GM04504 (cell line): Measurements from ENCODE around the gene NXNL2.

Experiments
- DNase-seq: peaks from one replicate; pipeline ENCODE4 v3.0.0-alpha.2; 2012; ENCODE audit warnings: low read depth

NXNL2 gene

DNA sequence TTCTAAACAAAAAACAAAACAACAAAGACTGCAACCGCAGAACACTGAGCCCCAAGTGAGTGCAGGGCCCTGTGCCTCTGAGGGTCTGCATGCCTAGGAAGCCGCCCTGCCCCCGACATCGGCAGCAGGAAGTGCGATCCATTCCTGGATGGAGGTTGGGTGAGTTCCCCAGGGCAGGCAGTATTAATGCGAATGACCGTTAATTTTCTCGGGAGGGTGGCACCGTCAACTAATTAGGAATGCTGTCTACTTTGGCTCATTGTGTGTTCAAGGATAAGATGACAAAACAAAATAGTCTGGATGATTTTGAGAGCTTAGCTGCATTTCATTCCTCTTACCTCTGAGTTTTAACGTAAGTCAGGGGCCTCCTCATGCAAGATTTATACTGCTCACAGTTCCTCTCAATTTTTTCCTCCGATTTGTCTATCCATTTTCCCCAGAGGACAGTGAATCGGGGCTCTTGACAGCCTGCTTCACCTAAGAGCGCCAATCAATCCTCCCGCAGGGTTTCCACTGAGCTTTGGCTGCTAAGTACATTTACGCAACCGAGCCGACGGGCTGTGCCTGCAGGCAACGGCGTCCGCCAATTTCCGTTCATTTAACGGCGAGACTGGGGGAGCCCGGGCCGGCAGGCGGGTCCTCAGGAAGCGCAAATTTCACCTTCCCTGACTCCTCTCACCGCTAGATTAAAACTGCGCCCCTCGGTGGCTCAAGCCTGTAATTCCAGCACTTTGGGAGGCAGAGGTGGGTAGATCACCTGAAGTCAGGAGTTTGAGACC is 2.9 kb upstream of the NXNL2 start:
- DNase-seq = no peak

DNA sequence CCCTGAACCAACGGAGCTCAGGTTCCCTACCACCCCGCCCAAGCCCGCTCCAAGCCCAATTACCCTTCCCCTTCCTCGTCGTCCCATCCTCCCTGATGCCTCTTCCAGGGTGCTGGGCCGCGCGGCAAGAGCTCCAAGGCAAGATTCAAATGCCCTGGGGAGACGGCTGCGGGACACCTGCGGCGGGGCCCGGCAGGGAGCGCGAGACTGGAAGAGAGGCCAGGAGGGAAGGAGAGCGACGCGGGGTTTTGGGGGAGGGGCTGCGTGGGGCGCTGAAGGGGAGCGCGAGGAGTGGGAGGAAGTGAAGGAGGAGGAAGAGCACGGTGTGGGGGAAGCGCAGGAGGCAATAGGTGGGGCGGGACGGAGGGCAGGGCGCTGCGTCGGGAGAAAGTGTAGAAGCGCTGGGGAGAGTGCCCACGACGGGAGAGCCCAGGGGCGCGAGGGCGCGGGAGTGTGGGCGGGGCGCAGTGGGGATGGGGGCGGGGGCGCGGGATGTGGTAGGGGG is 975 bp upstream of the NXNL2 start:
- no peak for DNase-seq

DNA sequence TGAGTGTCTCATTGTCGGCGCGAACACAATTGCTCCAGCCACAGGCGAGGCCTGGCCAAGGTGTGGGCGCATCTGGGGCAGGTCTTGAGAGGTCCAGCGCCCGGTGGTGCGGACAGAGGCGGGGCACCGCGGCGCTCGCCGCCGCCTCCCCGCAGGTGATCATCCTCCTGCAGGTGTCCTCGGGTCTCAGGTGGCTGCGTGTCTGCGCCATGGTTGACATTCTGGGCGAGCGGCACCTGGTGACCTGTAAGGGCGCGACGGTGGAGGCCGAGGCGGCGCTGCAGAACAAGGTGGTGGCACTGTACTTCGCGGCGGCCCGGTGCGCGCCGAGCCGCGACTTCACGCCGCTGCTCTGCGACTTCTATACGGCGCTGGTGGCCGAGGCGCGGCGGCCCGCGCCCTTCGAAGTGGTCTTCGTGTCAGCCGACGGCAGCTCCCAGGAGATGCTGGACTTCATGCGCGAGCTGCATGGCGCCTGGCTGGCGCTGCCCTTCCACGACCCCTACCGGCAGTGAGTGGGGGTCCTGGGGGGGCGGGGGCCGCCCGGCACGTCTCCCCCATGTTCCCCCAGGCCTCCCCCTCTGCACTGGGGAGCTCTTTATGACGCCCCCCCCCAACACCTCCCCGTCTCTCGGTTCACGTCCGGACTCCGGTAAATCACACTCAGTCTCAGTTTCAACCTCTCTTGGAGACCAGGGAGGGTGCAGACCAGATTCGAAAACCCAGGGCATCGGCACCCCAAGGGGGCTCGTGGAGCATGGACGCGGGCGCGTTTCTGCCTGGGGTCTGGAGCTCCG is 446 bp downstream of the NXNL2 start:
- DNase-seq = no peak

DNA sequence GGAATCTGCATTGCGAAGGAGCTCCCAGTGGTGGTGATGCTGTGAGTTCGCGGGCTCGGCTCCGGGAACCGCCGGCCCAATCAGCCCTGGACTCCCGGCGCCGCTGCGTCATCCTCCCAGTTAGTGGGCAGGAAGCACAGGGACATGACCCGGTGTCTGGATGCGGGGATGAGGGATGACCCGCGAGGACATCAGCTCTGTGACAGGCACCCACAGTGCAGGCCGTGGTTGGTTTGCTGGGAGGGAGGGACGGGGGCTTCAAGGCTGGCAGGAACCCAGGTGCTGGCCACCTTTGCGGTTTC is 996 bp downstream of the NXNL2 start:
- DNase-seq = no peak

DNA sequence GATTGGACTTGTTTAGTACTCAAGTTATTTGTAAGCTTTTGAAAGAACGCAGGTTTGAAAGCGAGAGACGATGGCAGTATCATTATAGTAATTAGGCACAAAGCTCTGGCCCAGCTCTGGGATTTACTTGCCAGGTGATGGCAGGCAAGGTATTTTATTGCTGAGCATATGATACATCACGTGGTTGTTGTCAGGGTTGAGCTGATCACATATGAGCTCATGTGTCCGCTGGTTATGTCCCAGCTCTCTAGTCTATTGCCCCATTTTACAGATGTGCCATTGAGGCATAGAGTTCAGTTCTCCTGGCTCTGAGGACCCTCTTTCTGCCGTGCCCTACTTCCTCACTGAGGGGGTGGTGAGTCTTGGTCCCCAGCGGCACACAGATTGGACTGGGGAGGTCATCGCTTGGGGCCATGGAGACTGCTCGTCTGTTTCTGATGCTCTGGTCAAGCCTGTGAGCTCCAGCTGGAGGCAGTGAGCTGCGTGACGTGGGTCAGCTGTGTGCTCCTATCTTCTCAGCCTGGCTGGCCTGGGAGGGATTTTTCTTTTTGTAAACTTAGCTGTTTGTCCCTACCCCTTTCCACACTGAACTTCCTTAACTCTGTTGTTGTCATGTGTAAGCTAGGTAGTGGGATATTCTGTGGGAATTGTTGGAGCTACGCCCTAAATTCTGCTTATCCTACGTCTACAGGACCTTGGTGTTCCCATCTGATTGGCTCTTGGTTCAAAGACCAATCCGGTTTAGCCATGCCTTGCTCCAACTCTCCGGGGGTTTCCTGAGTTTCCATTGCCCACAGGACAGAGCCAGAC is 2.2 kb downstream of the NXNL2 start:
- no peak for DNase-seq

DNA sequence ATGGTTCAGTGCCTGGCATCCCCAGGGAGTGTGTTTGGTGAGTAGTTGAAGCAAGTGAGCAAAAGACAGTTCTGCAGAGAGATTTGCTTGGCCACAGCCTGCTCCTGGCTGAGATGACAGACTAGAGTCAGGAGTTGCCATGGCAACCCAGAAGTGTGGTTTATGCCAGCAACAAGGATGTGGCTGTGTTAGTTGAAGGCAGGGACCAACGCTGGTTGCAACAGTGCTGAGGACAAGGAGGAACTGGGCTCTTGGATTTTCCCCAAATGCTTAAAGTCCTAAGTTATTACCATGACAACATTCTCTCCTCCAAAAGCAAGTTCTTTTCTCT is 2.7 kb downstream of the NXNL2 start:
- DNase-seq = peak; percentile 87

DNA sequence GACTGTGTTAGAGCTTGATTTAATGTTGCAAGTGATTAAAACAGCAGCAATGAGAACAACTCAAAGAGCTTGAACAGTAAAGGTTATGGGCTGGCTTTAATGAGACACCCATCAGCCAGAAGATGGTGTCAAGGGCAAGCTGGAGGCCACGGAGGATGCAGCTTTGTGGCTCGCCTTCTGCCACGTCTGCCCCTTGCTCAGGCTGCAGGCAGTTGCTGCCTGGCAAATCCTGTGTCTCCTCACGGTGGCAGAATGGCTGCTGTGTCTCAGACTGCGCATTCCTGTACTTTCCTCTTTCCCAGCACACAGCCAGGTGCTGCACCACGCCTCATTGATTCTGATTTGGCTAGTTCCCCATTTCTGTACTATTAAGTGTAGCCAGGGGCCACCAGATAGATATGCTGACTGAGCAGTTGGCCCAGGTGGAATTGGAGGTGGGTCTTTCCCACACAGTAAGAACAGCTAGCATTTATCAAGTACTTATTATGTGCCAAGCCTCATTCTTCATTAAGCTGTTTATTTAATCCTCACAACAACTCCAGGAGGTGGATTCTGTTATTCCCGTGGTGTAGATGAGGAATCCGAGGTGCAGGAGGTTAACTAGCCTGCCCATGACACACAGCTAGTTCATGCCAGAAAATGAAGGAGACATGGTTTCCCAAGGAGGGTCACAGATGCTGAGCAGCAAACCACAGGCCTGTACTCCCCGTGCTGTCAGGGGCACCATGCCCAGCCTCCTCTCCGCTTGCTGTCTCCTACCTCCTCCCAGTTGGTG is 3.5 kb downstream of the NXNL2 start:
- no peak for DNase-seq

DNA sequence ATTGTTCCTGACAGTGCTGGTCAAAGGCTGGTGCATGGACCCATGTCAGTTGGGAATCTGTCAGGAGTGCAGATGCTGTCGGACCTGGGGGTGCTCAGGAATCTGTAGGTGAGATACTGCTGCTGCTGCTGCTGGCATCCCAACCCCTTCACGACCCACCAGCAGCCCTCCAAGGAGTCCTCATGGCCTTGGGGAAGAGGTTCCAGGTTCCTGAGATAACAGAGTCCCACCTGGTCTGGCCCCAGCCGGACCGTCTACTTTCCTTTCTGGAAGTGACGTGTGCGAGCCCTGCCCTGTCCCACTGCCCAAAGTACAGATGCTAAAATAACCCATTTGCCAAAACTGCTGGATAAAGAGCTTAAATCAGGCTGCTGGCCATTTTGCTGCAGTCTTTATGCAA is 4.3 kb downstream of the NXNL2 start:
- DNase-seq = no peak

DNA sequence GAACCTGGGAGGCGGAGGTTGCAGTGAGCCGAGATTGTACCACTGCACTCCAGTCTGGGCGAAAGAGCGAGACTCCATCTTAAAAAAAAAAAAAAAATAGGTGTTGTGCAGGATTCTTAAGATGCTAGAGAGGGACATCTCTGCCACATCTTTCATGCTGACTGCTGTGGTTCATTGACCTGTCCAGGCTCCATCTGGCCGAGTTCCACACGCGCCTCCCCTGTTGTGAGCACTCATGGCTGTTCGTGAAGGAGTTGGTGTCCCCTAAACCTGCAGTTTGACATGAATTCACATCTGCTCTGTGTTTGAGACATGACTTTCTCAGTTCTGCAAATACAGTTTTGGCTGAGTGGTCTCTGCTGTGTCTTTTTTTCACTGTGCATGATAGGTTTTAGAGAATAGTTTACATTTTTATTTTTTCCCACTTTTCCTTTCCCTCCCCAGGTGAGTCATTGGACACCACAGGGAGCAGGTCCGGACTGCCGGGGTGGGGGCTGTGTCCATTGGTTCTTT is 5.3 kb downstream of the NXNL2 start:
- no peak for DNase-seq

DNA sequence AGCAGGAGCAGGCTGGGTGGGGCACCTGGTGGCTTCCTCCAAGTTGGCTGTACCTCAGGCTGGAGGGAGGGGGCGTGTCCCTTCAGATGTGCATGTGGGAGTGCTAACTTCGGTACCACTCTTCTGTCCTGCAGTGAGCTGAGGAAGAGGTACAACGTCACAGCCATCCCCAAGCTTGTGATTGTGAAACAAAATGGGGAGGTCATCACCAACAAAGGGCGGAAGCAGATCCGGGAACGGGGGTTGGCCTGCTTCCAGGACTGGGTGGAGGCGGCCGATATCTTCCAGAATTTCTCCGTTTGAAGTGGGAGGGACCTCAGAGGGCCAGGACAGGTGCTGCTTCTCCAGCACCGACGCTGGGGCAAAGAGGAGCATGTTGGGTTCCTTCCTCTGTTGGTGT is 9.3 kb downstream of the NXNL2 start:
- DNase-seq = no peak

DNA sequence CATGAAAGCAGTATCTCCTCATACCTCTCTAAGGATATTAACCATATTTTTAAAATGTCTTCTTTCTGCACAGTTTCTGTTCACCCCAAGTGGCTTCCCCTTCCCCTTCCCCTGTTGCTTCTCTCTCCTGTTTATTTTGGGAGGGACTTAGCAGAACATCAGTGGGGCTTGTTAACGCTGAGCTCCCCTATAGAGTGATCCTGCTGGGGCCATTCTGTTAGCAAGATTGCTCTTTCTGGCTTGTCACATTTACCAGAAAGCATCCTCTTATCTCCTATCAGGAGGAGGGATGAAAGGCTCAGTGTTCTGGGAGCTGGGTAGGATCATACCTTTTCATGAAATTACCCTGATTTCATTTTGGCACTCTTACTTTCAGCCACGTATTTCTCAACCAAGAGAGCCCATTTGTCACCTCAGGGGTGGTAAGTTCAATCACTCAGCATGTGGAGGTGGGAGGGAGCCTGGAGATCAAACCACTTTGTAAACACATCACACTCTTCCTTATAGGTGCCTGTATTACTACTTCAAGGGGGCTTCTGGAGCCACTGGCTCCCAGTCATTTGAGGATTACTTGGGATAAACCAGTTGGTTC is 16.7 kb downstream of the NXNL2 start:
- DNase-seq = no peak

DNA sequence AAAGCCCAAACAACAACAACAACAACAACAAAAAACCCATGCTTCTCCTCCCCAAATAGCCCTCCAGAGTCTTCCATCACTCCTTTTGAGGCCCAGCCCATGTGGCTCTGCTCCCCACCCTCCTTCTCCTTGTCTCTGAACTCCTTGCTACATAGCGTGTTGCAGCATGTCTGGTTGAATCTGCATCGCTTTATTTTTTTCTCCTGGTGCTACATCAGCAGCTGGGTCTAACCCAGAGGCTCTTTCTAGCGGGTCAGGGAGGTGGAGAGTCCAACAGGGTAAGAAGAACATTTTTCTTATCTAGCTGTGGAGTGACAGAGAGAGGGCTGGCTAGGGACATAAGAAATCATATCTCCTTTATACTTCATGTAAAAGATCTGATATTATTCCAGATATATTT is 18.4 kb downstream of the NXNL2 start:
- no peak for DNase-seq

DNA sequence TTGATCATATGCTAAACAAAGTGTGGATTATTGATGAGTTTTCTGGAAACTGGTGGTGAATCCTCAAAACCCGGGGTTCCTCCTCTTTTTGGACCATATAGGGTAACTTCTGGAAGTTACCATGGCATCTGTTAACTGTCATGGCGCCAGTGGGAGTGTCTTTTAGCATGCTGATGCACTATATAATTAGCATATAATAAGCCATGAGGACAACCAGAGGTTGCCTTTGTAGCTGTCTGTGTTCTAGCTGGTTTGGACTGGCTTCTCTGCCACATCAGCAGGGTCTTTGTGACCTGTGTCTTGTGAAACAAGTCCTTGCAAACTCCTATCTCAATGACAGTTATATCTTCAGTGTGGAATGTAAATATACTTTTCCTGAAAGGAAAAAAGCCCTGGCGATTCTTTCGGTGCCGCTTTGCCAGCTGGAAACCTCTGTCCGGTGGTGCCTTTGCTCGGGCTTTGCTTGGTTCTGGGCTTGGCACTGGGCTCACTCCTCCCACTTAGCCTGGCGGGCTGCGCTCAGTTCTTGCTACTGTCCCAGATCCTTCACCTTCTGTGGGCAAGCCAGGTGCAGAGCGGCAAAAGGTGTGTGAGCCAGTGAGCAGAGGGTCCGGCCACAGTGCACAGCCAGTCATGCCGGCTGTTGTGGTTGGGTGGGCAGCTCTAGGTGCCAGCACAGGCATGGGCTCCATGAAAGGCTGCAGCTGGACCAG is 20.4 kb downstream of the NXNL2 start:
- no peak for DNase-seq

DNA sequence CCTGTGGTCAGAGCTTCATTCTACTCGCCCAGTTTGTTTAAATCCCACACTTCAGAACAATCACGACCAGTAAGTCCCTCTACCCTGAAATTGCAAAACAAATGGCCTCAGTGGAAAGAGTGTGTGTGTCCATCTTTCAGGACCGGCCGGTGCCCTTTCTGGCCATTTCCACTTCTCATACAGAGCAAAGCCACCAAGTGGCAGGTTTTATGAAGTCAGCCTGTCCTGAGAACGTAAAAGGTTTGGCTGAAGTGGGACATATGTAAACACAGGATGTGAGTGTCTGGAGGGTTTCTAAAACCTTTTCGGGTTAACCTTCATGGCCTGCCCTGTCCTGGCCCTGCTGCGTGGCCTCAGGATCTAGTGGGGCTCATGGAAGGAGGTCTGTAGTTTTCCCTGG is 24.7 kb downstream of the NXNL2 start:
- no peak for DNase-seq

DNA sequence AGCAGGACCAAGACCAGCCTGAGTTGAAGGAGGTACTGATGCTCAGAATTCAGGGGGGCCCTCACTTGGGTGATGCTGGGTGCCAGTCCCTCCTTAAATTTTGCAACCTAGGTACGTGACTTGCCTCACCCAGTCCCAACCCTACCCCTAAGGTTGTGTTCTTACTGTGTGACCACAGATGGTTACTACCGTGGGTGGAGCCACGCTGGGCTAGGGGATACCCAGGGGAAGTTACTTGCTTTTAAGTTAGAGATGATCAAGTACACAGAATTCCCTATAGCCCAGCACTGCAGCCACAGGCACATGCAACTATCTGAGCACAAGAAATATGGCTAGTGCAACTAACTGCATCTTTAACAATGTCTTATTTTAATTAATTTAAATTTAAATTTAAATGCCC is 32.9 kb downstream of the NXNL2 start:
- DNase-seq = no peak

DNA sequence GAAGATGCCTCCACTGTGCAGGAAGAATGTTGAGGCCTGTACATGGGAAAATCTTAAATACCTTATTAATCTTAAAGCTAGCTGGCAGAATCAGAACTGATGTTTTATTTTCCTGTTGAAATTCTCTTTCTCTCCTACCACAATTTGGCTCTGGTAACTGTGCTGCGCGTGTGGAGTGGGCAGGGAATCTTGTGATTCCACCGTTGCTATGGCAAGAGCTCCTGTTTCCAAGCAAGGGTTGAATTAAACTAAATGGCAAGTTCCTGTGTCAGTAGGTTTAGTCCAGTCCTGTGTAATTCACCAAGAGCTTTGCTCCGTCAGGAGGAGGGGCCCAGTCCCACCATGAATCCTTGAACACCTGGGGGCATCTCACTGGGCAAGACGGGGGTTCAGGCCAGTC is 36.4 kb downstream of the NXNL2 start:
- DNase-seq = no peak

DNA sequence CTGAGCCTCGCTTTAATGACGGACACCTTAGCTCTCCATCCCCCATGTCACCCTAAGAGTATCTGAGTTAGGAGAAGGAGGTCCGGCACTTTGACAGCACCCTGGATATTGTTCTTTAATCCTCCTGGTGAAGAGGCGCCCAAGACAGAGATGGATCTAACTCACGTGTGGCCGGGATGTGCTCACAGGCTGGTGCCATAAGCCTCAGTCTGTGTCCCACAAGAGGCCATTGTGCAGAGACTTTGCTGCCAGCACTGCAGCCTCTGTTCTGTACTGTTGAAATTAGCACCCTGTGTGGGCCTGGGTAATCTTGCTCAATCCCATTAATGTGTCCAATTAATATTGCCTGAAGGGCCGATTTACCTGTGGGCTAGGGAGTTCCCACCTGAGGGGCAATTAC is 37.7 kb downstream of the NXNL2 start:
- no peak for DNase-seq

DNA sequence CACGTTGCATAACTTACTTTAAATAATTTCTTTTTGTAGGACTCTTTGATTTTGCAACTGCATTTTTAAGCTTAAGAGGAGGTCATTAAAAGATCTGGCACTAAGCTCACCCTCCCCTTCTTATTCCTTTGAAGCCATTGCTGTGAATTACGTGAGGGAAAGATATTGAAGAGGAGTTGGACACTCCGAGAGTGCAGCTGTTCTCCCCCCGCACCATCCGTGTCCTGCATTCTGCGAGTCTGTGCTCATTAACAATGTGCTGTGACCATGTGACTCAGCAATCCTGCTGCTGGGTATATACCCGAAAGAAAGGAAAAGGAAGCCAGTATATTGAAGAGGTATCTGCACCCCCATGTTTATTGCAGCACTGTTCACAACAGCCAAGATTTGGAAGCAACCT is 40.0 kb downstream of the NXNL2 start:
- DNase-seq = peak; percentile 44

DNA sequence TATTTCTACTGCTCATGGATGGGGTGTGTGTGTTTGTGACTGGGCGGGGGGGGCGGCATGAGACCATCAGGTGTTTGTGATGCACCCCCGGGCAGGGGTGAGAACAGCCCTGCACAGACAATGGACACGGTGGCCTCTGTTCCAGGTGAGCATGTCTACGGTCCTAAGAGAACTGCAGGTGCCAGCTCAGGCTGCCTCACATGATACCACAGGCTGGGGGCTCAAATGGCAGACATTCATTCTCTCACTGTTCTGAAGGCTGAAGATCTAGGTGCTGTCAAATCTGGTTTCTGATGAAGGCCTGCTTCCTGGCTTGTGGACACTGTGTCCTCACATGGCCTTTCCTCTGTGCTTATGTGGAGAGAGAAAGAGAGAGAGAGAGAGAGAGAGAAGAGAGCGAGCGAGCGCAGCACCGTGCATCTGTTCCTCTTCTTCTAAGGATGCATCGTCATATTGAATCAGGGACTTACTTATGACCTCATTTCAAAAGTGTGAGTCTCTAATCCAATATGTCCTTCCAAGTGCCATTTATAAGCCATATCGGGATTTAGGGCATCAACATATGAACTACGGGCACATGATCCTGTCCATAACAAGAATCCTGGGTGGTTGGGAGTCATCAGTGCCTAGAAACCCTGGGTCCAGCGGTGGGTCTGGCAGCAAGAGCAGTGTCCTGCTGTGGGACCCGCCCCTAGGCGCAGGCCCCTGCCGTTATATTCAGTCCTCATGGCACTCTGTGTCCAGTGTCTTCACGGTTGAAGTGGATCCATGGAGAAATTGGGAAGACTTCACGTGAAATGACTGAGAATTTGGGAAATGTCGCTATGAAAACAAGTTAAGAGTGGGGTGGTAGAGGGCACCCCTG is 42.5 kb downstream of the NXNL2 start:
- no peak for DNase-seq
